HCT116 (cell line): Measurements from ENCODE around the gene RBP5. TPM values are rescaled to one million over a fixed set of nuclear protein-coding genes. Genes with fewer than 3 reads are reported as not detected.

ENCODE experiments used
- ATAC-seq: fragments of 200-7000 bp; cut with Tn5 transposase; 2 replicates; pipeline ENCODE4 v1.9.1; 2020; ENCODE audit warnings: mild to moderate bottlenecking, moderate library complexity
- BruUV-seq: library from RNA; stranded (reverse); fragments of 400-500 nt; replicated peaks from 2 replicates; lab custom pipeline; 2021; lab: Mats Ljungman, UMichigan
- CTCF ChIA-PET: fragments of 300-600 bp; sonication (Branson Sonifier 250); formaldehyde crosslinking; loops from one replicate; lab custom pipeline; 2021; ENCODE audit warnings: antibody characterized with exemption; lab: Charles Lee
- POLR2A ChIA-PET: fragments of 300-600, 350-600 bp; sonication (Branson Sonifier 250); formaldehyde crosslinking; loops from one replicate; lab custom pipeline; 2021; ENCODE audit warnings: antibody characterized with exemption; lab: Charles Lee
- RAD21 ChIA-PET, 2 experiments: fragments of 300-600 bp; sonication (Branson Sonifier 250); formaldehyde crosslinking; loops; one replicate each; lab custom pipeline; 2023; ENCODE audit warnings: low total read pairs in 2 of 2; ENCODE audit not compliant: uncharacterized antibody in 2 of 2, unreplicated experiment in 2 of 2, low non-redundant PET in 1 of 2; lab: Charles Lee
- DNase-seq: peaks from one replicate; pipeline ENCODE4 v3.0.0-alpha.2; 2010; ENCODE audit warnings: low read depth, low spot score
- H2AFZ ChIP-seq: fragments of 200-600 bp; shearing (Covaris generic), sonication (generic); 2 replicates; pipeline ENCODE4 v1.6.1; 2017; ENCODE audit warnings: low read depth, mixed run types, mixed read lengths, antibody characterized with exemption, low read length; ENCODE audit not compliant: poor library complexity, severe bottlenecking
- H3K27ac ChIP-seq: 2 replicates; pipeline ENCODE4 v1.5.1; 2012; ENCODE audit warnings: low read depth, low read length
- H3K27me3 ChIP-seq: fragments of 200-600 bp; sonication (generic); 2 replicates; pipeline ENCODE4 v1.6.1; 2016; ENCODE audit warnings: mixed run types, low read length, mixed read lengths; ENCODE audit not compliant: insufficient read depth
- H3K36me3 ChIP-seq, 2 experiments: fragments of 200-500 bp in 1 of 2; fragments of 200-600 bp in 1 of 2; sonication (Bioruptor generic) in 1 of 2; sonication (generic) in 1 of 2; 2 replicates each; pipeline versions ENCODE4 v1.5.1 to v1.6.1; 2014 to 2016; ENCODE audit warnings: low read length in 2 of 2, inconsistent platforms in 1 of 2, mixed read lengths in 1 of 2, mixed run types in 1 of 2; ENCODE audit not compliant: insufficient read depth in 2 of 2, control insufficient read depth in 1 of 2
- H3K4me1 ChIP-seq, 2 experiments: fragments of 200-600 bp in 1 of 2; sonication (generic) in 1 of 2; 2 replicates each; pipeline versions ENCODE4 v1.5.1 to v1.6.1; 2012 to 2017; ENCODE audit warnings: low read length in 2 of 2, inconsistent platforms in 1 of 2, mild to moderate bottlenecking in 1 of 2, mixed read lengths in 1 of 2, mixed run types in 1 of 2, moderate library complexity in 1 of 2; ENCODE audit not compliant: insufficient read depth in 2 of 2, control insufficient read depth in 1 of 2
- H3K4me2 ChIP-seq: fragments of 200-600 bp; sonication (generic); 2 replicates; pipeline ENCODE4 v1.6.1; 2017; ENCODE audit warnings: mixed run types, low read length, mixed read lengths
- H3K4me3 ChIP-seq, 2 experiments: fragments of 200-600 bp in 1 of 2; sonication (generic) in 1 of 2; replicated peaks in 1 of 2; 2 replicates each; pipeline ENCODE4 v1.5.1; 2011 to 2016; ENCODE audit warnings: low read length in 2 of 2, control low read depth in 1 of 2, low read depth in 1 of 2, mild to moderate bottlenecking in 1 of 2, mixed read lengths in 1 of 2, mixed run types in 1 of 2
- H3K79me2 ChIP-seq: fragments of 200-600 bp; sonication (generic); 2 replicates; pipeline ENCODE4 v1.6.1; 2017; ENCODE audit warnings: mild to moderate bottlenecking, mixed run types, low read length, moderate library complexity, mixed read lengths; ENCODE audit not compliant: insufficient read depth
- H3K9ac ChIP-seq: fragments of 200-600 bp; sonication (generic); 2 replicates; pipeline ENCODE4 v1.6.1; 2016; ENCODE audit warnings: low read length, mixed read lengths
- H3K9me2 ChIP-seq: fragments of 200-600 bp; sonication (generic), shearing (Covaris generic); 2 replicates; pipeline ENCODE4 v1.6.1; 2017; ENCODE audit warnings: mixed run types, mild to moderate bottlenecking, moderate library complexity; ENCODE audit not compliant: insufficient read depth
- H3K9me3 ChIP-seq, 2 experiments: fragments of 200-500 bp in 1 of 2; fragments of 200-600 bp in 1 of 2; sonication (Bioruptor generic) in 1 of 2; sonication (generic) in 1 of 2; 2 replicates each; pipeline ENCODE4 v1.6.1; 2014 to 2017; ENCODE audit warnings: low read length in 2 of 2, mixed read lengths in 2 of 2, inconsistent platforms in 1 of 2, low read depth in 1 of 2, mild to moderate bottlenecking in 1 of 2, mixed run types in 1 of 2, moderate library complexity in 1 of 2; ENCODE audit not compliant: control insufficient read depth in 1 of 2, insufficient read depth in 1 of 2
- H4K20me1 ChIP-seq: fragments of 200-600 bp; sonication (generic), shearing (Covaris generic); 2 replicates; pipeline ENCODE4 v1.6.1; 2017; ENCODE audit warnings: mixed run types, mild to moderate bottlenecking, moderate library complexity; ENCODE audit not compliant: insufficient read depth
- JUND ChIP-seq: IDR thresholded peaks from 2 replicates; pipeline ENCODE4 v1.6.1; 2012
- SIN3A ChIP-seq: IDR thresholded peaks from 2 replicates; pipeline ENCODE4 v1.6.1; 2012; ENCODE audit warnings: low read depth
- intact Hi-C: fragments of 100-400 bp; cut with micrococcal nuclease; formaldehyde crosslinking; loops from 2 replicates; pipeline ENCODE4 v1.10.0; 2022
- total RNA-seq: library from RNA; stranded (reverse); gene quantifications from one replicate; pipeline ENCODE4 v1.2.1, GENCODE V29; 2021; ENCODE audit not compliant: unreplicated experiment
- TF ChIP-seq, protein P1 (sequence below): IDR thresholded peaks from 2 replicates; pipeline ENCODE4 v1.6.1; 2012; ENCODE audit warnings: low read depth

Gene RBP5
- total RNA-seq, 1 experiment from 2014 or later = 0.22 TPM

DNA sequence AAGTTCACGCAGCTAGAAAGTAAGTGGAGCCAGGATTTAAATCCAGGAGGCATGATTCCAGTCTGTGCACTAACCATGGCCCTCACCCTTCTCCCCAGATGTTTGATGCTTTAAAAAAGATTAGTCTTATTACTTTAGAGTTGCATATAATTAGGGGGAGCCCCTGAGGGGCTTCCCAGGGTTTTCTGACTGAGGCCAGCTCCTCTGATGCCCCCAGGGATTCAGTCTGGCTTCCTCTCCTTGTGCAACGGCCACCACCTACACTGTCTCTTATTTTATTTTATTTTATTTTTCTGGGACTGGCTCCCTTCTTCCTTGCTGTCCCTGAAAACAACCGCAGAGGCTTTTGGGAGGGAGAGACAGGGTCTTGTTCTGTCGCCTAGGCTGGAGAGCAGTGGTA, 24.1 kb upstream of the RBP5 start:
- ChIA-PET POLR2A (no interaction called here), CTCF (no interaction called here), RAD21 (no interaction called here)
- H4K20me1 ChIP-seq = no peaks in the 10 kb centered on the region
- H3K4me1 ChIP-seq = no peaks in the 10 kb centered on the region
- H3K4me3 ChIP-seq = no peak overlapping the region
- no peaks in the 10 kb centered on the region for H3K27me3 ChIP-seq
- no peaks in the 10 kb centered on the region for H3K79me2 ChIP-seq
- H3K36me3 ChIP-seq = peaks cover 0 to 10% of the 10 kb centered on the region in 2 experiments; a peak in 3 of 4 replicates
- DNase-seq (no peak), ATAC-seq (no peak)
- no peak overlapping the region for H3K27ac ChIP-seq
- no peak overlapping the region for H3K4me2 ChIP-seq
- BruUV-seq = no TSS peak
- H2AFZ ChIP-seq = no peak overlapping the region
- H3K9me3 ChIP-seq = no peaks in the 10 kb centered on the region
- intact Hi-C loops = no loop called here
- no peaks in the 10 kb centered on the region for H3K9me2 ChIP-seq
- H3K9ac ChIP-seq = no peak overlapping the region
- TF ChIP-seq, protein P1, sequence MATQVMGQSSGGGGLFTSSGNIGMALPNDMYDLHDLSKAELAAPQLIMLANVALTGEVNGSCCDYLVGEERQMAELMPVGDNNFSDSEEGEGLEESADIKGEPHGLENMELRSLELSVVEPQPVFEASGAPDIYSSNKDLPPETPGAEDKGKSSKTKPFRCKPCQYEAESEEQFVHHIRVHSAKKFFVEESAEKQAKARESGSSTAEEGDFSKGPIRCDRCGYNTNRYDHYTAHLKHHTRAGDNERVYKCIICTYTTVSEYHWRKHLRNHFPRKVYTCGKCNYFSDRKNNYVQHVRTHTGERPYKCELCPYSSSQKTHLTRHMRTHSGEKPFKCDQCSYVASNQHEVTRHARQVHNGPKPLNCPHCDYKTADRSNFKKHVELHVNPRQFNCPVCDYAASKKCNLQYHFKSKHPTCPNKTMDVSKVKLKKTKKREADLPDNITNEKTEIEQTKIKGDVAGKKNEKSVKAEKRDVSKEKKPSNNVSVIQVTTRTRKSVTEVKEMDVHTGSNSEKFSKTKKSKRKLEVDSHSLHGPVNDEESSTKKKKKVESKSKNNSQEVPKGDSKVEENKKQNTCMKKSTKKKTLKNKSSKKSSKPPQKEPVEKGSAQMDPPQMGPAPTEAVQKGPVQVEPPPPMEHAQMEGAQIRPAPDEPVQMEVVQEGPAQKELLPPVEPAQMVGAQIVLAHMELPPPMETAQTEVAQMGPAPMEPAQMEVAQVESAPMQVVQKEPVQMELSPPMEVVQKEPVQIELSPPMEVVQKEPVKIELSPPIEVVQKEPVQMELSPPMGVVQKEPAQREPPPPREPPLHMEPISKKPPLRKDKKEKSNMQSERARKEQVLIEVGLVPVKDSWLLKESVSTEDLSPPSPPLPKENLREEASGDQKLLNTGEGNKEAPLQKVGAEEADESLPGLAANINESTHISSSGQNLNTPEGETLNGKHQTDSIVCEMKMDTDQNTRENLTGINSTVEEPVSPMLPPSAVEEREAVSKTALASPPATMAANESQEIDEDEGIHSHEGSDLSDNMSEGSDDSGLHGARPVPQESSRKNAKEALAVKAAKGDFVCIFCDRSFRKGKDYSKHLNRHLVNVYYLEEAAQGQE = no peak
- TF ChIP-seq SIN3A = no peak

DNA sequence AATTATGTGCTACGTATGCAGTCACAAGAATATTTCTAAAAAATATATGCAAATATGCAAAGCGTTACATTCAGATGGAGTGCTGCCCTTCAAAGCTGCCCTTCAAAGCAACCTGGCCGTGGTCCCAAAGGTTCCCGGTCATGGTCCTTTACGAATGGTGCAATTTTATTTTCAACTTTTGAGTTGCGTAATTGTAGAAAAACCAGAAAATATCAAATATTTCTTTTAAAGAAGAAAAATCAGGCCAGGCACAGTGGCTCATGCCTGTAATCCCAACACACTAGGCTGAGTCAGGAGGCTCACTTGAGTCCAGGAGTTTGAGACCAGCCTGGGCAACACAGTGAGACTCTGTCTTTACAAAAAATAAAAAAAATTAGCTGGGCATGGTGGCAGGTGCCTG, 22.8 kb upstream of the RBP5 start:
- ChIA-PET RAD21 (no interaction called here), POLR2A (no interaction called here), CTCF (no interaction called here)
- no peaks in the 10 kb centered on the region for H3K9me3 ChIP-seq
- no peaks in the 10 kb centered on the region for H3K9me2 ChIP-seq
- H3K27ac ChIP-seq = no peak overlapping the region
- H3K4me1 ChIP-seq = no peaks in the 10 kb centered on the region
- ATAC-seq (no peak), DNase-seq (no peak)
- no peak overlapping the region for H2AFZ ChIP-seq
- no peak for TF ChIP-seq SIN3A
- TF ChIP-seq, protein P1 = no peak
- TF ChIP-seq JUND = no peak
- H3K4me3 ChIP-seq = no peak overlapping the region
- H3K27me3 ChIP-seq = no peaks in the 10 kb centered on the region
- no peaks in the 10 kb centered on the region for H4K20me1 ChIP-seq
- intact Hi-C loops = no loop called here
- H3K4me2 ChIP-seq = no peak overlapping the region
- peaks cover 0 to 12% of the 10 kb centered on the region in 2 experiments; a peak in 3 of 4 replicates for H3K36me3 ChIP-seq
- no peak overlapping the region for H3K9ac ChIP-seq
- no peaks in the 10 kb centered on the region for H3K79me2 ChIP-seq
- BruUV-seq = no TSS peak
